HepG2 (cell line): ENCODE data around the gene AGGF1. TPM values are rescaled to one million over a fixed set of nuclear protein-coding genes. Genes with fewer than 3 reads are reported as not detected.

Experiments used
- BCL6 ChIP-seq: IDR thresholded peaks from 2 replicates; pipeline ENCODE4 v1.6.1; 2016; ENCODE audit warnings: missing genetic modification reagents, missing compliant biosample characterization
- LCORL ChIP-seq, 2 experiments: fragments of 450-650 bp in 1 of 2; sonication (generic) in 1 of 2; formaldehyde crosslinking in 1 of 2; IDR thresholded peaks; 2 replicates each; pipeline versions ENCODE4 v1.5.0 to v1.6.1; 2017 to 2020; ENCODE audit warnings: antibody characterized with exemption in 1 of 2, missing genetic modification reagents in 1 of 2
- PAXIP1 ChIP-seq: sonication (generic); formaldehyde crosslinking; conservative IDR thresholded peaks from 2 replicates; pipeline ENCODE4 v1.4.0; 2020; ENCODE audit warnings: mild to moderate bottlenecking, missing genetic modification reagents, moderate library complexity
- REL ChIP-seq: sonication (generic); formaldehyde crosslinking; conservative IDR thresholded peaks from 2 replicates; pipeline ENCODE4 v1.8.0; 2022; ENCODE audit warnings: mild to moderate bottlenecking, missing genetic modification reagents, moderate library complexity
- TBX2 ChIP-seq: sonication (generic); formaldehyde crosslinking; IDR thresholded peaks from 2 replicates; pipeline ENCODE4 v1.5.0; 2020; ENCODE audit warnings: missing genetic modification reagents, mild to moderate bottlenecking, borderline replicate concordance
- TEAD3 ChIP-seq: optimal IDR thresholded peaks from 2 replicates; pipeline ENCODE3; 2016; ENCODE audit warnings: borderline replicate concordance
- ZBTB37 ChIP-seq: sonication (generic); formaldehyde crosslinking; IDR thresholded peaks from 2 replicates; pipeline ENCODE4 v1.4.0; 2020; ENCODE audit warnings: mild to moderate bottlenecking, missing genetic modification reagents
- ZEB1 ChIP-seq: IDR thresholded peaks from 2 replicates; pipeline ENCODE4 v1.6.1; 2012; ENCODE audit warnings: mild to moderate bottlenecking, low read depth, inconsistent platforms; ENCODE audit not compliant: insufficient replicate concordance
- ZNF333 ChIP-seq: sonication (generic); formaldehyde crosslinking; IDR thresholded peaks from 2 replicates; pipeline ENCODE4 v1.4.0; 2020; ENCODE audit warnings: mild to moderate bottlenecking, missing genetic modification reagents, borderline replicate concordance
- ZNF792 ChIP-seq: IDR thresholded peaks from 2 replicates; pipeline ENCODE4 v1.6.1; 2016
- ZSCAN5A ChIP-seq: sonication (generic); formaldehyde crosslinking; IDR thresholded peaks from 2 replicates; pipeline ENCODE4 v1.8.0; 2022; ENCODE audit warnings: mild to moderate bottlenecking, missing genetic modification reagents, borderline replicate concordance
- polyA plus RNA-seq, 8 experiments: library from polyadenylated mRNA; depleted of rRNA in 3 of 8; stranded (reverse) in 7 of 8; unstranded in 1 of 8; fragments of >200 nt; fragmentation: Illumina TruSeq in 4 of 8; extraction: Trizol in 4 of 8; gene quantifications; 2 replicates each; pipeline versions ENCODE4 v1.2.1 to v1.2.3, GENCODE V29; 2011 to 2016; ENCODE audit warnings: low read depth in 4 of 8, missing spikeins in 1 of 8, mixed read lengths in 1 of 8; ENCODE audit not compliant: insufficient read depth in 1 of 8
- total RNA-seq, 5 experiments: library from RNA; depleted of rRNA; stranded (reverse); fragments of >200 nt; fragmentation: Illumina TruSeq; extraction: Trizol; gene quantifications; 2 replicates each; pipeline ENCODE4 v1.2.3, GENCODE V29; 2016; ENCODE audit warnings: low read depth in 1 of 5

The AGGF1 gene
- total and polyA plus RNA-seq, 2 of the 13 experiments (the other 11 are each of a cell fraction or from before 2014, with no cell fraction given): 12.9 to 15.5 TPM

GRCh38 chr5:77087484-77088261 lies 57.5 kb downstream of the AGGF1 start (continued):
- TF ChIP-seq PAXIP1 (CRISPR knock-in tag) (peak; percentile 11; the same call in 1 of the 2 replicates), REL (no peak), ZSCAN5A (CRISPR knock-in tag) (peak; percentile 69; the same call in 1 of the 2 replicates), ZEB1 (peak; percentile 26), TBX2 (0 out of 2 replicates have a peak, but pooled peaks have one; percentile 3), ZBTB37 (CRISPR knock-in tag) (peak; percentile 91), TEAD3 (CRISPR knock-in tag) (peak; percentile 15), ZNF333 (no peak), ZNF792 (peak; percentile 10; the same call in 1 of the 2 replicates), LCORL (IDR thresholded peaks at IDR 0.05) (no peak), LCORL (CRISPR knock-in tag; IDR thresholded peaks at IDR 0.05) (0 out of 2 replicates have a peak, but pooled peaks have one; percentile 12), BCL6 (CRISPR knock-in tag) (peak; percentile 32; the same call in 1 of the 2 replicates)
